Right lung (tissue), 5 donors: Measurements from ENCODE around the gene GPBAR1. TPM values are rescaled to one million over a fixed set of nuclear protein-coding genes. Genes with fewer than 3 reads are reported as not detected.

Experiments used
- DNase-seq, 2 donors: peaks; one replicate each; pipeline ENCODE4 v3.0.0-alpha.2; 2013
- polyA plus RNA-seq, 5 donors: library from polyadenylated mRNA; unstranded; fragments of 120-200 nt; gene quantifications; one replicate each; pipeline versions ENCODE4 v1.2.1 to v1.2.3, GENCODE V29; 2013; ENCODE audit warnings: inconsistent platforms in 1 of 5, low replicate concordance in 1 of 5; ENCODE audit not compliant: insufficient read length in 5 of 5, insufficient read depth in 1 of 5

The GPBAR1 gene
- polyA plus RNA-seq, 5 donors, result 1.1 to 1.9 (median 1.3) TPM

- DNase-seq, result no peak
Observed at GRCh38 chr2:218238887-218239286, 21.9 kb upstream of the GPBAR1 start.

GRCh38 chr2:218244204-218244603 is 16.6 kb upstream of the GPBAR1 start:
- no peak for DNase-seq

GRCh38 chr2:218244665-218245064 is 16.1 kb upstream of the GPBAR1 start:
- no peak for DNase-seq

GRCh38 chr2:218245214-218245613 is 15.6 kb upstream of the GPBAR1 start:
- DNase-seq, result no peak

- DNase-seq, result no peak
Observed at GRCh38 chr2:218249691-218250090, 11.1 kb upstream of the GPBAR1 start.

GRCh38 chr2:218252509-218253231 is 8.1 kb upstream of the GPBAR1 start:
- DNase-seq, result no peak

- no peak for DNase-seq
Observed at GRCh38 chr2:218253232-218253625, 7.6 kb upstream of the GPBAR1 start.

- DNase-seq, result no peak
Observed at GRCh38 chr2:218255446-218255845, 5.4 kb upstream of the GPBAR1 start.

GRCh38 chr2:218256612-218257350 is 4.0 kb upstream of the GPBAR1 start:
- DNase-seq, result no peak

GRCh38 chr2:218257390-218257981 is 3.3 kb upstream of the GPBAR1 start:
- DNase-seq, result no peak

- no peak for DNase-seq
Observed at GRCh38 chr2:218259099-218259961, 1.5 kb upstream of the GPBAR1 start.

- no peak for DNase-seq
Observed at GRCh38 chr2:218260166-218260565, 649 bp upstream of the GPBAR1 start.

- DNase-seq, result no peak
Observed at GRCh38 chr2:218261423-218262236, 815 bp downstream of the GPBAR1 start.

- DNase-seq, result no peak
Observed at GRCh38 chr2:218262237-218262600, 1.4 kb downstream of the GPBAR1 start.

GRCh38 chr2:218262631-218263586 is 2.1 kb downstream of the GPBAR1 start:
- no peak for DNase-seq

- DNase-seq, result no peak
Observed at GRCh38 chr2:218263817-218264641, 3.2 kb downstream of the GPBAR1 start.

GRCh38 chr2:218264773-218265561 is 4.2 kb downstream of the GPBAR1 start:
- DNase-seq, result no peak

- no peak for DNase-seq
Observed at GRCh38 chr2:218265626-218266025, 4.8 kb downstream of the GPBAR1 start.
